OCI-LY7 (cell line): ENCODE data around the gene PLA2G2E.

Source experiments
- CTCF ChIP-seq: fragments of 200-600 bp; sonication (generic); conservative IDR thresholded peaks from 2 replicates; pipeline ENCODE4 v1.5.1; 2014; ENCODE audit warnings: mild to moderate bottlenecking, antibody characterized with exemption, low read length, moderate library complexity, mixed read lengths
- EZH2phosphoT487 ChIP-seq: fragments of 200-600 bp; sonication (generic); IDR thresholded peaks from 2 replicates; pipeline ENCODE4 v1.6.1; 2018; ENCODE audit warnings: low read depth, borderline replicate concordance, mild to moderate bottlenecking, mixed run types, antibody characterized with exemption, low read length, moderate library complexity, mixed read lengths

DNA sequence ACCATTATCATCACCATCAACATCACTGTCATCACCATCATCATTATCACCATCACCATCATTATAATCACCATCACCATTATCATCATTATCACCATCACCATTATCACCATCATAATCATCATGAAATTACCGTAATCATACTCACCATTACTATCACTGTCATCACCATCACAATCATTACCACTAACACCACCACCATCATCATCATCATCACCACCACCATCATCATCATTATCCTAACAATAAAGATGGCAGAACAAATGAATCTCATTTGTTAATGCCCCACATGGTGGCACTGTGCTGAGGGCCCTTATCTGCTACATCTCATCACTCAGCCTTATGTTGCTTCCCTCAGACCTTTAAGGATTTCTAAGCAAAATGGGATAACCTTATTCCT is 9.4 kb upstream of the PLA2G2E start:
- TF ChIP-seq CTCF, result no peak
- TF ChIP-seq EZH2phosphoT487, result no peak
